Panc1 (cell line): ENCODE results near the gene UNC13A. TPM values are rescaled to one million over a fixed set of nuclear protein-coding genes. Genes with fewer than 3 reads are reported as not detected.
A peak's percentile ranks its signal among the peaks of the same experiment; 100 is the strongest.

ENCODE experiments used
- ATAC-seq: fragments of 200-7000 bp; cut with Tn5 transposase; 2 replicates; pipeline ENCODE4 v1.9.1; 2020; ENCODE audit warnings: mild to moderate bottlenecking, moderate library complexity
- BruUV-seq: library from RNA; stranded (reverse); fragments of 400-500 nt; replicated peaks from 2 replicates; lab custom pipeline; 2021; lab: Mats Ljungman, UMichigan
- CTCF ChIA-PET: fragments of 300-600 bp; sonication (Branson Sonifier 250); formaldehyde crosslinking; loops from one replicate; lab custom pipeline; 2022; ENCODE audit warnings: antibody characterized with exemption; lab: Charles Lee
- POLR2A ChIA-PET: fragments of 300-600 bp; sonication (Branson Sonifier 250); formaldehyde crosslinking; loops from one replicate; lab custom pipeline; 2022; ENCODE audit warnings: antibody characterized with exemption; lab: Charles Lee
- DNase-seq: peaks from one replicate; pipeline ENCODE4 v3.0.0-alpha.2; 2010; ENCODE audit warnings: low read depth, low spot score
- H3K27ac ChIP-seq: 2 replicates; pipeline ENCODE4 v1.5.1; 2011; ENCODE audit warnings: mild to moderate bottlenecking, low read length, inconsistent platforms
- H3K27me3 ChIP-seq: fragments of 200-500 bp; sonication (Bioruptor generic); 2 replicates; pipeline ENCODE4 v1.6.0; 2014; ENCODE audit warnings: low read length, inconsistent platforms; ENCODE audit not compliant: control insufficient read depth, insufficient read depth
- H3K36me3 ChIP-seq: fragments of 200-500 bp; sonication (Bioruptor generic); 2 replicates; pipeline ENCODE4 v1.5.1; 2014; ENCODE audit warnings: inconsistent platforms, mild to moderate bottlenecking, low read length, moderate library complexity; ENCODE audit not compliant: control insufficient read depth, insufficient read depth
- H3K4me1 ChIP-seq: 2 replicates; pipeline ENCODE4 v1.5.1; 2011; ENCODE audit warnings: inconsistent platforms, mild to moderate bottlenecking, low read length, moderate library complexity; ENCODE audit not compliant: control insufficient read depth, insufficient read depth
- H3K4me3 ChIP-seq, 2 experiments: 2 replicates each; pipeline ENCODE4 v1.5.1; 2011 to 2012; ENCODE audit warnings: low read depth in 2 of 2, low read length in 2 of 2, mild to moderate bottlenecking in 2 of 2, inconsistent platforms in 1 of 2, moderate library complexity in 1 of 2
- H3K9me3 ChIP-seq: fragments of 200-500 bp; sonication (Bioruptor generic); 2 replicates; pipeline ENCODE4 v1.5.1; 2014; ENCODE audit warnings: low read depth, mild to moderate bottlenecking, inconsistent platforms, low read length, moderate library complexity; ENCODE audit not compliant: control insufficient read depth, insufficient read depth
- CTCF ChIP-seq: fragments of 450-650 bp; IDR thresholded peaks from 2 replicates; pipeline ENCODE4 v1.5.1; 2017; ENCODE audit warnings: mild to moderate bottlenecking
- POLR2AphosphoS5 ChIP-seq: IDR thresholded peaks from 2 replicates; pipeline ENCODE4 v1.6.1; 2012; ENCODE audit warnings: mild to moderate bottlenecking, low read depth, low read length, moderate library complexity
- REST ChIP-seq, 2 experiments: IDR thresholded peaks; 2 replicates each; pipeline ENCODE4 v1.6.1; 2011 to 2012; ENCODE audit warnings: low read depth in 2 of 2, control low read depth in 1 of 2, low read length in 1 of 2, mild to moderate bottlenecking in 1 of 2, moderate library complexity in 1 of 2; ENCODE audit not compliant: insufficient read depth in 1 of 2
- SIN3A ChIP-seq: IDR thresholded peaks from 2 replicates; pipeline ENCODE4 v1.6.1; 2012; ENCODE audit warnings: low read depth, mild to moderate bottlenecking, low read length, moderate library complexity, borderline replicate concordance; ENCODE audit not compliant: insufficient read depth
- TCF7L2 ChIP-seq: IDR thresholded peaks from 2 replicates; pipeline ENCODE4 v1.6.1; 2011; ENCODE audit warnings: mild to moderate bottlenecking, low read depth, low read length, inconsistent platforms
- in situ Hi-C: cut with HindIII; loops from 2 replicates; pipeline ENCODE4 v1.10.0; 2016; ENCODE audit warnings: low sequenced_read_pairs, low pct_unique_long_range_greater_than_20kb
- intact Hi-C: fragments of 100-400 bp; cut with micrococcal nuclease; formaldehyde crosslinking; loops from one replicate; pipeline ENCODE4 v1.10.0; 2022; ENCODE audit not compliant: unreplicated experiment
- total RNA-seq: library from RNA; stranded (reverse); gene quantifications from one replicate; pipeline ENCODE4 v1.2.1, GENCODE V29; 2021; ENCODE audit not compliant: unreplicated experiment

UNC13A gene
- total RNA-seq, 1 experiment from 2014 or later, result 0.46 TPM

GRCh38 chr19:17725422-17726078, 37.4 kb upstream of the UNC13A start:
- BruUV-seq, result no TSS peak
- Histone ChIP-seq H3K4me1 (peaks cover 6% of the 10 kb centered on the region), H3K4me3 (no peak overlapping the region), H3K9me3 (no peaks in the 10 kb centered on the region), H3K27ac (no peak overlapping the region), H3K36me3 (no peaks in the 10 kb centered on the region; the same call in 1 of the 2 replicates), H3K27me3 (no peaks in the 10 kb centered on the region)
- DNase-seq (no peak), ATAC-seq (no peak)
- POLR2A ChIA-PET, result no interaction called here
- CTCF ChIA-PET, result interaction anchor here (0.6 kb wide), 1 partner anchor 27 kb away, joined by 10 read pairs; no protein-coding TSS in a partner anchor
- in situ Hi-C loops (no loop called here), intact Hi-C loops (no loop called here)
- TF ChIP-seq TCF7L2 (no peak), REST (IDR thresholded peaks at IDR 0.05; ENCODE audit: insufficient read depth in 1 of 2, low read depth in 2 of 2, low read length in 1 of 2) (no peak), POLR2AphosphoS5 (no peak), CTCF (peak; percentile 73), SIN3A (no peak)

- in situ Hi-C loops (no loop called here), intact Hi-C loops (no loop called here)
- TF ChIP-seq TCF7L2 (no peak), SIN3A (no peak), CTCF (no peak), REST (IDR thresholded peaks at IDR 0.05; ENCODE audit: insufficient read depth in 1 of 2, low read depth in 2 of 2, low read length in 1 of 2) (no peak), POLR2AphosphoS5 (no peak)
- H3K27ac ChIP-seq, result no peak overlapping the region
- ChIA-PET POLR2A (no interaction called here), CTCF (no interaction called here)
- no peak for ATAC-seq
- no peaks in the 10 kb centered on the region for H3K27me3 ChIP-seq
- H3K36me3 ChIP-seq, result no peaks in the 10 kb centered on the region; the same call in 1 of the 2 replicates
- H3K9me3 ChIP-seq, result no peaks in the 10 kb centered on the region
- no peak overlapping the region for H3K4me3 ChIP-seq
- DNase-seq, result no peak
- H3K4me1 ChIP-seq, result peaks cover 6% of the 10 kb centered on the region
- no TSS peak for BruUV-seq
Measured at GRCh38 chr19:17724655-17725054, 36.5 kb upstream of the UNC13A start.
